ENCODE results near the gene COX5A.

COX5A gene

GRCh38 chr15:74870436-74871215 is 67.2 kb downstream of the COX5A start:
- no peak for DNase-seq (ENCODE audit: low spot score)
